Ramos (cell line): ENCODE measurements around the gene NUP188.
"Not testable (repeated sequence)": the region's sequence is repeated elsewhere in the genome, so short reads cannot be mapped to it uniquely, and the experiment has no call there.

Source experiments
- in situ Hi-C: fragments of 300-500 bp; cut with MboI; formaldehyde crosslinking; loops from one replicate; pipeline ENCODE4 v1.14.3; 2022; ENCODE audit warnings: low sequenced_read_pairs; ENCODE audit not compliant: unreplicated experiment

NUP188 gene

GRCh38 chr9:129004173-129004572, 56.7 kb downstream of the NUP188 start:
- in situ Hi-C loops: not testable (repeated sequence)

- in situ Hi-C loops: no loop called here
Observed at GRCh38 chr9:129005336-129005997, 58.0 kb downstream of the NUP188 start.

DNA sequence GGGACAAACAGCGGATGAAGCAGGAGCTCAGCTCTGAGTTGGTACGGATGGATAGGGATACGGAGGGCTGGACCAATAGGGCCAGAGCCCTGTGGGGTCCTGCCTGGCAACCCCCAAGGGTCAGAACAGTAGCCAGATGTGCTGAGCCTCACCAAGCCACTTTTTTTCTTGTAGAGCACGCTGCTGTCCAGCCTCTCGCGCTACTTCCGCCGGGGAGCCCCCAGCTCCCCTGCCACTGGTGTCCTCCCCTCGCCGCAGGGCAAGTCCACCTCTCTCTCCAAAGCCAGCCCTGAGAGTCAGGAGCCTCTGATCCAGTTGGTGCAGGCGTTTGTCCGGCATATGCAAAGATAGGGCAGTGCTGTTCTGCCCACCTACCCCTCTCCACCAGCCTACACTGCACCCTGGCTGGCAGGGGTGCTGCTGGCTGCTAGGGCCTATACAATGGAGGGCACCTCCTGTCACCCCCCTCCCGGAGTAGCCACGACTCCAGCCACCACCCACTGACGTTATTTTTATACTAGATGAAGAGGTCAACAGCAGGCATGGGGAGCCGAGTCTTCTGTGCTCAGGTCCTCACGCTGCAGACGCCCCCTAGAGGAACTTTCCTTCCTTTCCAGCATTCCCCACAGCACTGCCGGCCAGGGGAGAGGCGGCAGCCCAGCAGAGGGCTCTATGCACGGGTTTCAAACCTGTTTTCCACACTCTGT, 59.0 kb downstream of the NUP188 start:
- in situ Hi-C loops: no loop called here

DNA sequence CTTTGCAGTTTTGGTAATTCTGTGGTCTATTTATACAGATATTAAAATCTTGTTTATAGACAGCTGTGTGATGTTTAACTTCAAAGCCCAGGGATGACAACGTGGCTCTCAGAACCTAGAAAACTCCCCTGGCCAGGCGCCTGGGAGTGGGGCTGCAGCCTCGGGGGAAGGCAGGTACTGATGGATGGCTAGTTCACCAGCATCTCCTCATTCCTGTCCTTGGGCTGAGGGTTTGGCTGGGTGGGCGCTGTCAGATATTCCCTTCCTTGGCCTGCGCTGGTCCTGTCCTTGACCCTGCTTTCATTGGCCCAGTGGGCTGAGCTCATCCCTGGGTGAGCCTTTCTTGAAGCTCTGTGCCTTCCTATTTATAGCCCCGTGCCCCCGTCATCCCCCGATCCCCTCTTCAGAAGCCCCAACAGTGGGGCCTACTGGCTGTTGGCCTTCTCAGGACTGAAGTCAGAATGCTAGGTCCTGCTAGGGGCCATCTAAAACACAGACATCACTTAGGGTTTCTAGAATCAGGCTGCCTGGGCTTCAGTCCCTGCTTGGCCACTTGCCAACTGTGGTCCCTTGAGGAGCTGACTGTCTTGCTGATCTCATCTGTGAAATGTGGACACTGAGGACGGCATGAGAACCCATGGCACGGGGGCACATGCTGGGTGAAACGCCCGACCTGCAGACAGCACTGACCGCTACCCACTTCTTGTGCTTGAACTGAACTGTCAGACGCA, 59.7 kb downstream of the NUP188 start:
- in situ Hi-C loops: no loop called here

GRCh38 chr9:129007766-129008468, 60.4 kb downstream of the NUP188 start:
- in situ Hi-C loops: no loop called here

GRCh38 chr9:129008469-129008965, 61.0 kb downstream of the NUP188 start:
- in situ Hi-C loops: no loop called here

- in situ Hi-C loops: no loop called here
Observed at GRCh38 chr9:129008986-129009583, 61.6 kb downstream of the NUP188 start.

- in situ Hi-C loops: no loop called here
Observed at GRCh38 chr9:129009584-129010141, 62.2 kb downstream of the NUP188 start.

GRCh38 chr9:129010267-129010975, 62.9 kb downstream of the NUP188 start:
- in situ Hi-C loops: no loop called here

GRCh38 chr9:129011170-129011569, 63.7 kb downstream of the NUP188 start:
- in situ Hi-C loops: no loop called here

DNA sequence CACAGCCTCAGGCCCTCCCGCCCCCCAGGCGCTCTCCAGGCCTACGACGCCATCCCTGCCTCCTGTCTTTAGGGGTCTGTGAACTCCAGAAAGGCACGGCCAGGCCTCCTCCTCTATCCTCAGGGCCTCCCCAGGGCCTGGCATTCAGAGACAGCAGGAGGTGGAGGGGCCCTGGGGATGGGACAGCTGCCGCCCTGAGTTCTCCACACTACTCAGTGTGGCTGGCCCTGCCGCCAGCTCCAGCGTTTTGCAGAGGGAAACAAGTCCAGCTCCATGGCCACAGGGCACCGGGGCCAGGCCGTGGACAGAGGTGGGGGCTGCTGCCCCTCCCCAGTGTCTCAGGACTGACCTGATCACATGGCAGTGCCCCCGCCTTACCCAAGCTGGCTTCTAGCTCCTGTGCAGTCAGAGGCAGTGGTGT, 64.3 kb downstream of the NUP188 start:
- in situ Hi-C loops: no loop called here

DNA sequence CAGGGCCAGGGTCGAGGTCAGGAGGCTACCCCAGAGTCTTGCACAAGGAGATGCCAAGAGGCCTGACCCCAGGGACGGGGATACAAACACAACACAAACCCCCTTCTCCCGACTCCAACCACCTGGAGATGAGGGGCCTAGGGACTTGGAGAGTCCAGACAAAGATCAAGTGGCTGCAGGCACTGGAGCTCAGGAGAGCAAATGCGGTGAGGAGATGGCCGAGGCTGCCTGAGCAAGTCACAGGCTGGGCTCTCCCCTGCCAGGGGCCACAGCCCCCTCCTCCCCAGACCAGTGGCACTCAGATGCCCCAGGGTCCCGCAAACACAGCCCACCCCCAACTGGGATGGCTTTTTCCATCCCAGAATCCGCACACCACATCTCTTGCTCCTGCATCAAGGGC, 64.8 kb downstream of the NUP188 start:
- in situ Hi-C loops: no loop called here

DNA sequence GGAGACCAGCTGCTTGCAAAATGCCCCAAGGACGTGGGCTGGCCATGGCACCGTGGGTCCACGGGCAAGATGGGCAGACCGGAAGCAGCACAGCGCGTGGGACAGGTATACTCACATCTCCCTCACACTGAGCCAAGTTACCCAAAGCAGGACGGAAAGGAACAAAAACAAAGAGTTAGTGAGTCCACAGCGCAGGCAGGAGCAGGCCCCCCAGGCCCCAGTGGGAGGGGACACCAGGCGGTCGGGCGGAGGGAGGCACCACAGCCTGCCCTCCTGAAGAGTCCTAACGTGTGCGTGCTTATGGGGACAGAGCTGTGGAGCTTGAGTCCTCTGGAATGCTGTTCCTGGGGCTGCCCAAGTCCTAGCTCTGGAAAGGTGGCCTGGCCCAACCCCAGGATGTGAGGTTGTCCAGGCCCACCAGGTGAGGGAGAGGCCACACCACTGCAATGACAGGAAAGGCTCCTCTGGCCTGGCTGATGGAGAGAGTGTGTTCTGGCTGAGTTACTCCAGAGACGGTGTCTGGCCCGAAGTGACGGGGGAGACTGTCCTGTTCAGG, 65.5 kb downstream of the NUP188 start:
- in situ Hi-C loops: no loop called here

- in situ Hi-C loops: no loop called here
Observed at GRCh38 chr9:129013674-129014073, 66.2 kb downstream of the NUP188 start.

DNA sequence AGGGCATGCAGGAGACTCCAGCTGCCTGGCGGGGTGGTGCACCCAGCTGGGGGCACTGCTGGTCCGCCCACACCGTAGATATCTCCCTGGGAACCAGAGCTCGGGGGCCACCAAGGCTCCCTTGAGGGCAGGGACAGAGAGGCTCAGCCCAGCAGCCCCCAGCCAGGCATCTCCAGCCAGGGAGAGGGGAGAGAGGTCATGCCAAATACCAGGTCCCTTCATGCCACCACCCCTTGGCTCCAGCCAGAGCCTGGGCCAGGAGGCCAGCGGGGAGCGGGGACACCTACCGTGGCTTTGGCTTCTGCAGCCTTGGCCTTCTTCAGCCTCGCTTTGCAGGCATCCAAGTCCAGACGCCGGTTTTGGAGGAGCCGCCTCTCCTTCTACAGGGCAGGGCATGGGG, 66.6 kb downstream of the NUP188 start:
- in situ Hi-C loops: no loop called here

GRCh38 chr9:129014608-129015007, 67.1 kb downstream of the NUP188 start:
- in situ Hi-C loops: no loop called here

- in situ Hi-C loops: no loop called here
Observed at GRCh38 chr9:129021091-129021490, 73.6 kb downstream of the NUP188 start.

DNA sequence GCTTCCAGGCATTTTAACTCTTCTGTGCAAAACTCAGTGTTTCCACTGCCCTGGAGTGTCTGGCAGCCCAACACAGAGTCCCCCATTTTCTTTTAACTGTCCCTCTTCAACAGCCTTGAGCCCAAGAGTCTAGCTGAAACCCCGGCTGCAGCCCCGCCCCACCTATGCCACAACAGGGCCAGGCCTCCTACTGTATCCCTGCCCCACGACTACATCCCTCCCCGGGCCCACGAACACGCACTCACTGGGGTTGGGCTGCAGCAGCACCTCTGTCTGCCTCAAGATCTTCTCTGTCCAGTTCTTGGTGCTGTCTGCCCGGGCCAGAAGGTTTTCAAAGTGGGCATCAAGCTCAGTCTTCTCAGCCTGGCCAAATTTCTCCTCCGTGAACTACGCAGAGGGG, 74.5 kb downstream of the NUP188 start:
- in situ Hi-C loops: no loop called here
